IMR-90 (cell line): Measurements from ENCODE around the gene OGFOD1. TPM values are rescaled to one million over a fixed set of nuclear protein-coding genes. Genes with fewer than 3 reads are reported as not detected.
A peak's percentile ranks its signal among the peaks of the same experiment; 100 is the strongest.

Source experiments
- ATAC-seq: fragments of 200-7000 bp; cut with Tn5 transposase; 2 replicates; pipeline ENCODE4 v1.9.1; 2020; ENCODE audit warnings: low read depth, mild to moderate bottlenecking, moderate library complexity
- BruUV-seq: library from RNA; stranded (reverse); fragments of 400-500 nt; replicated peaks from 2 replicates; lab custom pipeline; 2021; lab: Mats Ljungman, UMichigan
- CTCF ChIA-PET: fragments of 300-600 bp; formaldehyde crosslinking; extraction: SDS; loops from one replicate; lab custom pipeline; 2021; ENCODE audit warnings: antibody characterized with exemption; lab: Yijun Ruan, JAX
- POLR2A ChIA-PET: fragments of 300-600 bp; sonication (Branson Sonifier 250); formaldehyde crosslinking; loops from one replicate; lab custom pipeline; 2022; ENCODE audit warnings: antibody characterized with exemption; ENCODE audit not compliant: unreplicated experiment; lab: Charles Lee
- DNase-seq: peaks from one replicate; pipeline ENCODE4 v3.0.0; 2013
- H2AFZ ChIP-seq: replicated peaks from 2 replicates; pipeline ENCODE3; 2013; ENCODE audit warnings: low read length, mild to moderate bottlenecking; ENCODE audit not compliant: poor library complexity
- H2AK5ac ChIP-seq: 2 replicates; pipeline ENCODE4 v1.6.1; 2013; ENCODE audit warnings: low read depth, low read length, inconsistent platforms
- H2AK9ac ChIP-seq: replicated peaks from 2 replicates; pipeline ENCODE3; 2013; ENCODE audit warnings: mild to moderate bottlenecking, low read depth, low read length, moderate library complexity; ENCODE audit not compliant: poor library complexity
- H2BK120ac ChIP-seq: 2 replicates; pipeline ENCODE4 v1.6.1; 2013; ENCODE audit warnings: low read depth, low read length, inconsistent platforms
- H2BK15ac ChIP-seq: 3 replicates; pipeline ENCODE4 v1.6.1; 2013; ENCODE audit warnings: low read depth, low read length, inconsistent platforms
- H2BK20ac ChIP-seq: 2 replicates; pipeline ENCODE4 v1.6.1; 2013; ENCODE audit warnings: low read depth, mild to moderate bottlenecking, inconsistent platforms, low read length, moderate library complexity
- H2BK5ac ChIP-seq: 2 replicates; pipeline ENCODE4 v1.6.1; 2013; ENCODE audit warnings: mild to moderate bottlenecking, low read depth, low read length, inconsistent platforms; ENCODE audit not compliant: poor library complexity, severe bottlenecking
- H3K14ac ChIP-seq: replicated peaks from 2 replicates; pipeline ENCODE4 v1.6.1; 2013; ENCODE audit warnings: low read depth, low read length, inconsistent platforms
- H3K18ac ChIP-seq: 2 replicates; pipeline ENCODE4 v1.6.1; 2013; ENCODE audit warnings: low read depth, low read length, control low read depth
- H3K23ac ChIP-seq: 2 replicates; pipeline ENCODE4 v1.6.1; 2013; ENCODE audit warnings: low read depth, low read length, inconsistent platforms
- H3K27ac ChIP-seq: 2 replicates; pipeline ENCODE4 v1.5.1; 2013; ENCODE audit warnings: mild to moderate bottlenecking, control low read depth, low read length; ENCODE audit not compliant: insufficient read depth
- H3K27me3 ChIP-seq: 2 replicates; pipeline ENCODE4 v1.6.1; 2013; ENCODE audit warnings: low read length; ENCODE audit not compliant: control insufficient read depth, insufficient read depth
- H3K36me3 ChIP-seq: 2 replicates; pipeline ENCODE4 v1.6.1; 2013; ENCODE audit warnings: low read length, mixed read lengths; ENCODE audit not compliant: control insufficient read depth, insufficient read depth
- H3K4ac ChIP-seq: 2 replicates; pipeline ENCODE4 v1.6.1; 2013; ENCODE audit warnings: low read depth, low read length, inconsistent platforms
- H3K4me1 ChIP-seq: 2 replicates; pipeline ENCODE4 v1.6.1; 2013; ENCODE audit warnings: low read length, mixed read lengths; ENCODE audit not compliant: control insufficient read depth, insufficient read depth
- H3K4me2 ChIP-seq: 2 replicates; pipeline ENCODE4 v1.6.1; 2013; ENCODE audit warnings: low read depth, mild to moderate bottlenecking, control low read depth, low read length, moderate library complexity
- H3K4me3 ChIP-seq: 2 replicates; pipeline ENCODE4 v1.5.1; 2013; ENCODE audit warnings: low read depth, mild to moderate bottlenecking, control low read depth, low read length, moderate library complexity; ENCODE audit not compliant: insufficient read depth
- H3K56ac ChIP-seq: 2 replicates; pipeline ENCODE4 v1.6.1; 2013; ENCODE audit warnings: low read length, inconsistent platforms; ENCODE audit not compliant: insufficient read depth; ENCODE audit errors: extremely low read depth
- H3K79me1 ChIP-seq, 2 experiments: 2 replicates each; pipeline ENCODE4 v1.6.1; 2013; ENCODE audit warnings: low read length in 2 of 2, inconsistent platforms in 1 of 2, low read depth in 1 of 2
- H3K9ac ChIP-seq: 2 replicates; pipeline ENCODE4 v1.6.1; 2013; ENCODE audit warnings: low read depth, low read length, control low read depth
- H3K9me1 ChIP-seq: 2 replicates; pipeline ENCODE4 v1.6.1; 2013; ENCODE audit warnings: low read length, inconsistent platforms; ENCODE audit not compliant: insufficient read depth
- H3K9me3 ChIP-seq: 2 replicates; pipeline ENCODE4 v1.6.1; 2013; ENCODE audit warnings: low read length; ENCODE audit not compliant: control insufficient read depth, insufficient read depth
- H4K20me1 ChIP-seq: 2 replicates; pipeline ENCODE4 v1.6.1; 2013; ENCODE audit warnings: low read length, inconsistent platforms; ENCODE audit not compliant: insufficient read depth
- H4K5ac ChIP-seq: 2 replicates; pipeline ENCODE4 v1.6.1; 2013; ENCODE audit warnings: mild to moderate bottlenecking, low read depth, low read length, control low read depth
- H4K8ac ChIP-seq, 2 experiments: 2 replicates each; pipeline ENCODE4 v1.6.1; 2013; ENCODE audit warnings: low read depth in 2 of 2, low read length in 2 of 2, control low read depth in 1 of 2, inconsistent platforms in 1 of 2
- H4K91ac ChIP-seq: 2 replicates; pipeline ENCODE4 v1.6.1; 2013; ENCODE audit warnings: low read depth, low read length, inconsistent platforms; ENCODE audit not compliant: insufficient read depth
- FOS ChIP-seq: fragments of 150-350 bp; IDR thresholded peaks from 2 replicates; pipeline ENCODE4 v1.6.1; 2016; ENCODE audit warnings: low read depth, low read length
- NFE2L2 ChIP-seq: fragments of 150-350 bp; IDR thresholded peaks from 2 replicates; pipeline ENCODE4 v1.6.1; 2016; ENCODE audit warnings: low read depth, mild to moderate bottlenecking, low read length
- WGBS, 2 experiments: methylation state at CpG; one replicate each; pipeline versions ENCODE4 v1.1.5 to v1.1.7; 2013; ENCODE audit warnings: missing lambda C conversion rate in 2 of 2; ENCODE audit not compliant: insufficient read length in 1 of 2; ENCODE audit errors: extremely low coverage in 2 of 2; 5-methylcytosine and 5-hydroxymethylcytosine counted together
- dilution Hi-C: fragments of 300-500 bp; cut with HindIII; formaldehyde crosslinking; loops from one replicate; pipeline ENCODE4 v1.14.3; 2018; ENCODE audit warnings: low sequenced_read_pairs; ENCODE audit not compliant: unreplicated experiment
- in situ Hi-C: fragments of 300-500 bp; cut with MboI; formaldehyde crosslinking; loops from 3 replicates; pipeline ENCODE4 v1.14.3; 2019; ENCODE audit warnings: low sequenced_read_pairs, inconsistent platforms, mixed read lengths
- intact Hi-C: fragments of 100-400 bp; cut with micrococcal nuclease; formaldehyde crosslinking; loops from 2 replicates; pipeline ENCODE4 v1.10.0; 2022
- polyA plus RNA-seq, 3 experiments: library from polyadenylated mRNA; depleted of rRNA; stranded (reverse); fragments of >200 nt; gene quantifications; 2 replicates each; pipeline ENCODE4 v1.2.3, GENCODE V29; 2012; ENCODE audit warnings: low replicate concordance in 1 of 3
- total RNA-seq: library from RNA; depleted of rRNA; stranded (reverse); fragments of >200 nt; gene quantifications from 2 replicates; pipeline ENCODE4 v1.2.3, GENCODE V29; 2012

The OGFOD1 gene
- total and polyA plus RNA-seq, 2 of the 4 experiments (the other 2 are of a cell fraction), result 43.5 to 103 TPM

DNA sequence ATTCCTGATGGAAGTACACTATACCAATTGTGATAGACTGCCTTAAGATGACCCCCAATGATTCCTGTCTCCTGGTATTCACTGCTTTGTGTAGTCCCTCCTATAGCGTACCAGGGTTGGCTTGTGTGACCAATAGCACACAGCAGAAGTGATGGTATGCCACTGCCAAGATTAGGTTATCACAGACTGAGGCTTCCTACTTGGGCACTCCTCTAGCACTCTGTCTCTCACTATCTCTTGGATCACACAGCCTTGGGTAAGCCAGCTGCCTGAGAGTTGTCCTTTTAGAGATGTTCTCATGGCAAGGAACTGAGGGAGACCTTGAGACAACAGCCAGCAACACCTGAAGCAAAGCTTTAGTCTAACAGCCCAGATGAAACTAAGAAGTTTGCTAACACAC is 13.3 kb upstream of the OGFOD1 start:
- no peak overlapping the region for H4K5ac ChIP-seq
- H3K27ac ChIP-seq, result no peak overlapping the region
- H3K9me1 ChIP-seq, result peaks cover 10% of the 10 kb centered on the region; the same call in 1 of the 2 replicates
- peaks cover 29% of the 10 kb centered on the region for H3K36me3 ChIP-seq
- peaks cover 25 to 27% of the 10 kb centered on the region in 2 experiments for H3K79me1 ChIP-seq
- H2BK120ac ChIP-seq, result no peak overlapping the region
- H3K23ac ChIP-seq, result no peak overlapping the region
- no peak overlapping the region for H2BK20ac ChIP-seq
- no peak overlapping the region for H3K4me3 ChIP-seq
- H4K91ac ChIP-seq, result no peak overlapping the region
- H3K18ac ChIP-seq, result no peak overlapping the region
- no peak overlapping the region for H3K9ac ChIP-seq
- no peak overlapping the region for H2AK5ac ChIP-seq
- H2BK15ac ChIP-seq, result no peak overlapping the region
- dilution Hi-C loops (no loop called here), intact Hi-C loops (no loop called here), in situ Hi-C loops (no loop called here)
- ChIA-PET CTCF (no interaction called here), POLR2A (no interaction called here)
- no peak overlapping the region for H4K8ac ChIP-seq
- no CpG with 5 or more reads among the region's 1 CpG for WGBS, 2 experiments
- H2BK5ac ChIP-seq, result no peak overlapping the region
- peaks cover 9% of the 10 kb centered on the region; the same call in 1 of the 2 replicates for H4K20me1 ChIP-seq
- H3K9me3 ChIP-seq, result no peaks in the 10 kb centered on the region
- no TSS peak for BruUV-seq
- DNase-seq, result no peak
- H3K4me1 ChIP-seq, result no peaks in the 10 kb centered on the region
- no peak for ATAC-seq
- H3K4ac ChIP-seq, result no peak overlapping the region
- H2AK9ac ChIP-seq, result peak overlapping the region; percentile 65
- H3K27me3 ChIP-seq, result no peaks in the 10 kb centered on the region
- TF ChIP-seq FOS (no peak), NFE2L2 (no peak)
- H3K56ac ChIP-seq, result no peak overlapping the region
- no peak overlapping the region for H3K4me2 ChIP-seq
- no peak overlapping the region for H3K14ac ChIP-seq
- H2AFZ ChIP-seq, result no peak overlapping the region
